ENCODE data around the gene ROS1.
"Not testable (repeated sequence)": the region's sequence is repeated elsewhere in the genome, so short reads cannot be mapped to it uniquely, and the experiment has no call there.

The ROS1 gene

DNA sequence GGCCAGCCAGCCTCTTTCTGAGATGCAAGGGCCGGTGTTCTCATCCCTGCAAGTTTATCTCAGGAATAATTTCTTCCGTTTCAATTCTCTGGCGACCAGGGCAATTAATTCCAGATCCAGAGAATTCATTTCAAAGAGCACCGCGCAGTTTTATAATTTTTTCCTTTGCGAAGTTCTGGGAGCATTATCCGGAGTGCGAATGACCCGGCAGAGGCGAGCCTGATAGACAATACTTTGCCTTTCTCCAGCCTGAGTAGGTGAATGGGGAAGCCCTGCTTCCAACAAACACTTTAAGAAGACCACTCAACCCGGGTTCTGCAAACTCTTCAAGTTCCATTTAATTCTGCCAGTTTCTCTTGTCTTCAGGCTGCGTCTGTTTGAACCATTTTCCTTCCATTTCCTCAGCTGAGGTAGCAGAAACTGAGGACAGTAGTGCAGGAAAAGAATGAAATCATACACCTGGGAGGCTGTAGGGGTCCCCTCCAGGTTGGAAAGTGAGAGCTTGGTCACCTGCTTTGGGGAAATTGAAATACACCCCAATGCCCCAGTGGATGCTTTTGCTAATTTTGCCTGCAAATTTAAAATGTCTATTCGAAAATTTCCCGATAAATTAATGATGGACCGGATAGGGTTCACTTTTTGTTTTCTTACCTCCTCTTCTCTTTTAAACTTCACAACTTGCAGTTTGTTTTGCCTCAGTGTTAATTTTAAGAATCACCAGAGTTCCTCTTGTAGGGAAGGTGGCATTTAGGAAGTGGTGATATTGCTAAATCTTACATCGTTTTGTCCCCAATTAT lies 159.3 kb downstream of the ROS1 start:
- no peak for DNase-seq (ENCODE audit: low read depth)

DNA sequence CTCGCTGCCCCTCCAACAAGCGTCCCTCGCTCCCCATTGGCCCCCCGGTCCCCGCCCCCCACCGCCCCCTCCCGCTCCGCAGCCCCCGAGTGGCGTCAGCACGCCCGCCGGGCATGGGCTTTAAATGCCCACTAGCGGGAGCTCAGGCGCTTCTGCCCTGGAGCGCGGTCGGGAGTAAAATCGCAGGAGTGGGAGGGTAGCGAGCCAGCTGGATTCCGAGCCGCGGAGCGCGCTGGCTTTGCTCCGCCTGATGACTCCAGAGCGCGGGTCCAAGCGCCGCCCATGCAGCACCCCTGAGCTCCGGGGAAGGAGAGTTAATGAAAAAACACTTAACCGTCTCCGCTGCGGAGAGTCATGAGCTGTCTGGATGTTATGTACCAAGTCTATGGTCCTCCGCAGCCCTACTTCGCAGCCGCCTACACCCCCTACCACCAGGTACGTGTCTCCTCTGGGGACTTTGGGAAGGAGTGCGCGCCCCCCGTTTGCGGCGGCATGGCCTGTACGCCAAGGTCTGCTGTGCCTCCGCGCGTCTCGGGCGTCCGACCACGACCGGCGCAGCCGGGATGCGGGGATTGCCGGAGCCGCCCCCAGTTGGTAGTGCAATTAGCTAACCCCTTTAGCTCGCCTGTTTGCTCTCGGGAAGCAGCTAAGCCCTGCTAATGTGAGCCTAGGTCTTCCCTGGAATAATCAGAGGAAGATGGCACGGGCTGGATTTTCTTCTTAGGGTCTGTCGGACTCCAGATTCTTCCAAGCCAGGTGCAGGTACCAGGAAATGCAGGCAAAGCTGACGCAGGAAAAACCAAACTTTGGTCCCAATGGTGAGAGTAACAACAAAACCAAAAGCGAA lies 160.1 kb downstream of the ROS1 start, which contains the start of gene VGLL2:
VGLL2 (plus strand) TSS at position 149 of the 847 bp plus-strand sequence; CDS start at position 355, 206 bp downstream.
- no peak for DNase-seq (ENCODE audit: low read depth)

DNA sequence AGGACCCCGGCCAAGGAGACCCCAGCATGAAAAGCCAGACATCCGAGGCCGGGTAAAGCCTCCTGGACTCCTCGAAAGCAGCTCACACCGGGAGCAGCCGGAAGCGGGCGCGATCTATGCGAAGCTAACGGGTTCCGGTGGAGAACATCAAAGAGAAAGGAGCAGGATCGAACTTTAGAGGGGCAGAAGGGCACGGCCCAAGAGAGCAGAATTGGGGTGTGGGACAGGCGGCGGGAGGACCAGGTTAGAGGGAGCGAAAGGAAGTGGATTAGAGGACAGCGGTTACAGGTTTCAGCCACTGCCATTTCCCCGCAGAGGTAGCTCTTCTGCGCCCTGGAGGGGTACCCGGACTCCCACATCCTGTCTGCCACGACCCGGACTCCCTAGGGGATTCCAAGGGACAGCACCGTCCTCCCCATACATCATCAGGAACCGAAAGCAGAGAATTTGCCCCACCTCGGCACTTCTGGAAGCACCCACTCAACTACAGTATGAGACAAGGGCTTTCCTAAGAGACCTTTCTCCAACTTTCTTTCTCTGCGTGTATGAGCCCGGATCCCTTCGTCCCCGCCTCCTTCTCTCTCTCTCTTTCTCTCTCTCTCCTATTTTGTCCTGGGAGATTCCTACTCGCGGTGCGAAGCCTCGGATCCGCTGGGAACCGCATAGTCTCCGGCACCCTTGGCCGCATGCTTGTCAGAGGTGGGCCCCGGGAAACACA lies 160.9 kb downstream of the ROS1 start:
- DNase-seq (ENCODE audit: low read depth), result no peak

DNA sequence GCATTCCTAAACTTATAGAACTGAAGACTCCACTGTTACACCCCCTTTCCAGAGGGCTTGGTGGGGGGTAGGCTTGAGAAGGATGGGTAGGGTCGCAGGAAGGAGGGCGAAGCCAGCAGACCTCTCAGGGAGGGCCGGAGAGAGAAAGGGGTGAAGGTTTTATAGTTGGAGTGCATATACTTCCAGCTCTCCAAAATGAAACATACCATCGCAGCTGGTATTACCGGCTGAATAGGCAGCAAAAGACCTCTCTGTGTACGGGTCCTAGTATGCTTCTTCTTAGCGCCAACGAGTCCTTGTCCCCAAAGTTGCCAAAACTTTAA lies 161.4 kb downstream of the ROS1 start:
- DNase-seq (ENCODE audit: low read depth), result no peak

DNA sequence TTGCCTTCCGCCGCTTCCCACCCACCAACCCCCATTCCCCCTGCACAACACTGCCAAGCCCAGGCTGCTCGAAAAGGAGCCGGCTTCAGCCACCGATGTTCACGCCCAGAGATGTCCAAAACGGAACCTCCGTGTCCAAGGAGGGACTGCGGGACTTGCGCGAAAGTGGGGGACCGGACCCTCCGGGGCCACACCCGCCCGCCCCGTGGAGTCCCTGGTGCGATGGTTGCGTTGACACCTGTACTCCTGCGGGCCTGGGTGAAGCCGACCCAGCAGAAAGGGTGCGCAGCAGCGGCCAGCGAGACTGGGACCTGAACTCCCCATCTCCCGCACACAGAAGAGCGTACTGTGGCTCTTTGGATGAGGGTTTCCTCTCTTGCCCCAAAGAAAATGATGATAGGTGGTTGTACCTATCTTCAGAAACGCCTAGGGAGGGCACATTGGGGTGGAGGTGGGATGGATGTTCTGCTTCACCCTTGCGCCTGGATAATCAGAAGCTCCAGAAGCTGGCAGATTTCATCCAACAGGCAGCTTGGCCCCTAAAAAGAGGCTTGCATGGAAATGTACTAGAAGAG lies 162.3 kb downstream of the ROS1 start:
- DNase-seq (ENCODE audit: low read depth), result no peak

DNA sequence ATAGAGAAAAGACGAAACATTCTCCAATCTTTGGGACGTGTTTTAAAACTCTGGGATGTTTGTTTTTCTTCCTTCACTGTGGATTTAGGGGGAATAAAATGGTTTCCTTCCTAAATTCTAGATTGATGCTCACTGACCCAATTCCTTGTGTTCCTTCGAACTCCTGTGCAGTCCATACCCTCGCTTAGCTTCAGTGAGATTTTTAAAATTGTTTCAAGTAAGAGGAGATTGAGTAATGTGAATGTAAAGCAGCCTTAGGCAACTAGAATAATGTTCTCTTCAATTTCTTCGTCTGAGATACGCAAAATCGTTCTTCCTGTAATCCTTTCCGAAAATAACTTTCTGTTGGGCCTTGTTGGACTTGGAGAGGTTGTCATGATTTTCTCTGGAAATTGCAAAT lies 162.9 kb downstream of the ROS1 start:
- no peak for DNase-seq (ENCODE audit: low read depth)

DNA sequence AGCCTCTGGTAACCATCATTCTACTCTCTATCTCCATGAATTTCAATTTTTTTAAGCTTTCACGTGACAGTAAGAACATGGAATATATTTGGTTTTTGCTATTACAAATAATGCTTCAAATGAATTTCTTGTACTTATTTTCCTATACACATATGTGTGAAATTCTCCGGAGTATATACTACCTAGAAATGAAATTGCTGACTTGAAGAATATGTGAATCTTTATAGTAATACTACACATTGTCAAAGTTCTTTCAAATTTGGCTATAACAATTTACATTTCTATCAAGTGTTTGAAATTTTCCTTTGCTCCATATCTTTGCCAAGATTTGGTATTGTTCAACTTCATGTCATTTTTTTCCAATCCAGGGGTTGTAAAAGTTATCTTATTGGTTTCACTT lies 172.0 kb downstream of the ROS1 start:
- DNase-seq (ENCODE audit: low read depth), result no peak

DNA sequence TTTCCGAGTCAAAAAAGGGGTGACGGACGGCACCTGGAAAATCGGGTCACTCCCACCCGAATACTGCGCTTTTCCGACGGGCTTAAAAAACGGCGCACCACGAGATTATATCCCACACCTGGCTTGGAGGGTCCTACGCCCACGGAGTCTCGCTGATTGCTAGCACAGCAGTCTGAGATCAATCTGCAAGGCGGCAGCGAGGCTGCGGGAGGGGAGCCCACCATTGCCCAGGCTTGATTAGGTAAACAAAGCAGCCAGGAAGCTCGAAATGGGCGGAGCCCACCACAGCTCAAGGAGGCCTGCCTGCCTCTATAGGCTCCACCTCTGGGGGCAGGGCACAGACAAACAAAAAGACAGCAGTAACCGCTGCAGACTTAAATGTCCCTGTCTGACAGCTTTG lies 180.8 kb downstream of the ROS1 start:
- DNase-seq (ENCODE audit: low read depth), result not testable (repeated sequence)

DNA sequence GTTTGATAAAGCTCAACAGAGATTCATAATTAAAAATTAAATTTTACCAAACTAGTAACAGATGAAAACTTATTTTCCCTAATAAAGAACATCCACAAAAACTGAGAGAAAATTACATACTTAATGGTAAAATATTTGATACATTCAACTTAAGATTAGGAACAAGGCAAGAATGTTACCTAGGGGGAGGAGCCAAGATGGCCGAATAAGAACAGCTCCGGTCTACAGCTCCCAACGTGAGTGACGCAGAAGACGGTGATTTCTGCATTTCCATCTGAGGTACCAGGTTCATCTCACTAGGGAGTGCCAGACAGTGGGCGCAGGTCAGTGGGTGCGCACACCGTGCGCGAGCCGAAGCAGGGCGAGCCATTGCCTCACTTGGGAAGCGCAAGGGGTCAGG lies 181.2 kb downstream of the ROS1 start:
- not testable (repeated sequence) for DNase-seq (ENCODE audit: low read depth)
